AG08396 (cell line): Measurements from ENCODE around the gene BEST1.

Source experiments
- DNase-seq: peaks from one replicate; pipeline ENCODE4 v3.0.0; 2012; ENCODE audit warnings: low spot score, mixed read lengths

BEST1 gene

DNA sequence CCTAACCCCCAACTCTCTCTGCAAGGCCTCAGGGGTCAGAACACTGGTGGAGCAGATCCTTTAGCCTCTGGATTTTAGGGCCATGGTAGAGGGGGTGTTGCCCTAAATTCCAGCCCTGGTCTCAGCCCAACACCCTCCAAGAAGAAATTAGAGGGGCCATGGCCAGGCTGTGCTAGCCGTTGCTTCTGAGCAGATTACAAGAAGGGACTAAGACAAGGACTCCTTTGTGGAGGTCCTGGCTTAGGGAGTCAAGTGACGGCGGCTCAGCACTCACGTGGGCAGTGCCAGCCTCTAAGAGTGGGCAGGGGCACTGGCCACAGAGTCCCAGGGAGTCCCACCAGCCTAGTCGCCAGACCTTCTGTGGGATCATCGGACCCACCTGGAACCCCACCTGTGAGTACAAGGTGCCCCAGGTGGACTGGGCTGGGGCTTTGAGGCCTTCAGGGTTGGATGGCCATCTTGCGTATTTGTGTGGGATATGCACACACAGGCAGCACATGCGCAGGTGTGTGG, at the start of gene BEST1:
Gene BEST1 (plus strand): TSS at position 317 of the 513 bp plus-strand sequence. CDS start 1,456 bp downstream, outside the sequence.
- DNase-seq = no peak

DNA sequence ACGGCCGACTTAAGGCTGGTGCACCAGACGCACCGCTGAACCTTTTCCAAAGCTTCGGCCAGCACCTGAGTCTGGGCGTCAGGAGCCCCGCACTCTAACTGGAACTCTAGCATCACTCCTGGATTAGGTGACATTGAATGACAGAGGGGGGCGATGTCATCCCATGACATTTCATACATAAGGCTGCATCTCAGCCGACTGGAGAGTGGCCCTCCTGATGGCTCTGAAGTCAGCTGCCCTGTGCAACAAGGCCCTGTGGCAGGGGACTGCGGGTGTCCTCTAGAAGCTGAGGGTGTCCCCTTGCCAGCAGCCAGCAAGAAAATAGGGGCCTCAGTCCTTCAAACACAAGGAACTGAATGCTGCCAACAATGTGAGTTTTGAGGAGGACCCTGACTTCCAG, 48.8 kb upstream of the BEST1 start:
- no peak for DNase-seq

GRCh38 chr11:61902313-61902712, 47.8 kb upstream of the BEST1 start:
- DNase-seq = no peak

GRCh38 chr11:61903845-61904244, 46.3 kb upstream of the BEST1 start:
- no peak for DNase-seq

DNA sequence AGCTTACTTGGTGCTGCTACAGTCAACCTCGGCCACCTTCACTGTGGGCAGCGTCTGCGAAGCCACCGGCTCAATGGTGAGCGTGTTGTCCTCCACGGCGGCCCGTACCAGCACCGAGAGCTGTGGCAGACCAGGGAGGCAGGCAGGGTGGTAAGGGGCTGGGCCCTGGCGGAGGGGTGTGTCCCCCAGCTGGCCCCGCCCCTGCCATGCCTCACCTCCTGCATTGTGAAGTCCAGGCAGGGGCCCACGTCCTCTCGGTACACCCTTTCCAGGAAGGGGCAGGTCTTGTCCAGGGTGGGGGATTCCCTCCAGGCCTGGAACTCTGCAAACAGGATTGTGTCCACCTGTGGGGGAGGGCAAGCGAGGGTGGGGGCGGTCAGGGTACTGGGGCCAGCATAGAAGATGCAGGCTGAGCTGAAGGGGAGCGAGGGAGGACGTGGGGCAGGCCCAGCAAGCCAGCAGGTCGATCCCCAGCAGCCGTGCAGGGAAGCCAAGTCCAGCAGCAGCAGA, 45.6 kb upstream of the BEST1 start:
- no peak for DNase-seq

DNA sequence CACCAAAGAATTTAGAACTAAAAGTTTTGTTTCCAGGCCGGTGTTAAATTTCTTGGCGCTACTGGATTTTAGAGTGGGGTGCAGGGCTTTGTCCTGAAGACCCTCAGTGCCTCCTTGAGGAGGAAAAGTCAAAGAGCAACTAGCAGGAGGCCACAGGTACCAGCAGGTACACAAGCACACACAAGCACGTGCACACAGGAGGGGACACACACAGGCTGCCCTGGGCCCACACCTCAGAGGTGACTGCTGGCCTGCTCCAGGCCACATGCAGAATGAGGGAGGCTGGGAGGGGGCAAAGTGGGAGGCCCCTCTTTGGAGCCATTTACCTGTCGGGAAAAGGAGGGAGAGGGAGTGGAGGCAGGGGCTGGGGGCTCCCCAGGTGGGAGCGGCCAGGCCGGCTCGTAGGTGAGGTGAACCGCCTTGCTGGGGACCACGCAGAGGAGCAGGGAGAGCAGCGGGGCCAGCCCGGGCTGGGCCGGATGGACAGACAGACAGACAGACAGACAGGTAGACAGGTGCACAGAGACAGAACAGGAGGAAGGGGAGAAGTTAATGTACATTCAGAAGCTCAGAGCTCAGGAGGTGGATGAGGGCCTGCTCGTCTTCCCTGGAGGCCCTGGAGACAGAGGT, 45.0 kb upstream of the BEST1 start:
- DNase-seq = no peak

DNA sequence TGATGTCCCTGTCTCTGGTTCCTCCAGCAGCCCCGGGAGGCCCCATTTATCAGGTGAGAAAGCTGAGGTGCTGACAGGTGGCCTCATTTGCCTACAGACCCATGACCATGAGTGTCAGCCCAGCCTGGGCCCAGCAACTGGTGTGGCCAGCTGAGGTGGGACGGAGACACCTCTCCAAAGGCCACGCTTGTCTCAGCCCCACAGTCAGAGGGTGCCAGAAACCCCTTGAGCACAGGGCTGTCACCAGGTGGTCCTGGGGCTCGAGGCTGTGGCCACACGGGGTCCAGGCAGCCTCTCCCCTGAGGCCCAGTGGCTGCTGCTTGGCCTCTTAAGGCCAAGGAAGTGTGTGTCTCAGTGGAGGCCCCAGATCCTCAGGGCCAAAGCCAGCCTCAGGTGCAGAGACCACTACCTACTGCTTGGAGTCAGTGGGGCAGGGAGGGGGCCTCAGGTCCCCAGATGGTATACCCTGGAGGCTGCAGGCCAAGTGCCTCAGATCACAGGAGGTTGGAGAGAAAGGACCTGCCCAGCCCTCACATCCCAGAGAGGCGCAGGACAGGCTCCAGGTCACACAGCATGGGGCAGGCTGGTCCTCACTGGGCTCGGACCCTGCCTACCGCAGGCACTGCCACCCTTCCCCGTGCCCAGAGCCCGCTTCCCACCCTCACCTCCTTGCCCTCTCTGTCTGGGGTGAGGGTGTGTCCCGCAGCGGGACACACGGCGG, 44.2 kb upstream of the BEST1 start:
- DNase-seq = no peak

- DNase-seq = no peak
These were observed 43.6 kb upstream of the BEST1 start for GRCh38 chr11:61906522-61906909.

DNA sequence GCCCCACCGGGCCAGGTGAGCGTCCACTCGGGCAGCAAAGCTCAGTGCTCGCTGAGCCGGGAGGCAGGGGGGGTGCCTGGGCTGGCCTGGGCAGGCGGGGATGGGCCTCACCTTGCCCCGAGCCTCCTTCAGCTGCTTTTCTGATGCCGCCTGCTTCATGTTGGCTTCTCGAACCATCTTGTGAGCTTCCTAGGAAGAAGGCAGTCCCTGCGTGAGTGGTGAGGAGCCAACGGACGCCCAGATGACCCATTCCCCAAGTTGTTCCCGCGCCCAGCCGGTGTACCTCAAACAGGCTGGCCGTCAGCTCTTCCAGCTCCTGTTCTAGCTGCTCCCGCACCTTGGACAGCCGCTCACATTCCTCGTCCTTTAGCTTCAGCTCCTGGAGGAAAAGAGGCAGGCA, 42.9 kb upstream of the BEST1 start:
- DNase-seq = no peak

DNA sequence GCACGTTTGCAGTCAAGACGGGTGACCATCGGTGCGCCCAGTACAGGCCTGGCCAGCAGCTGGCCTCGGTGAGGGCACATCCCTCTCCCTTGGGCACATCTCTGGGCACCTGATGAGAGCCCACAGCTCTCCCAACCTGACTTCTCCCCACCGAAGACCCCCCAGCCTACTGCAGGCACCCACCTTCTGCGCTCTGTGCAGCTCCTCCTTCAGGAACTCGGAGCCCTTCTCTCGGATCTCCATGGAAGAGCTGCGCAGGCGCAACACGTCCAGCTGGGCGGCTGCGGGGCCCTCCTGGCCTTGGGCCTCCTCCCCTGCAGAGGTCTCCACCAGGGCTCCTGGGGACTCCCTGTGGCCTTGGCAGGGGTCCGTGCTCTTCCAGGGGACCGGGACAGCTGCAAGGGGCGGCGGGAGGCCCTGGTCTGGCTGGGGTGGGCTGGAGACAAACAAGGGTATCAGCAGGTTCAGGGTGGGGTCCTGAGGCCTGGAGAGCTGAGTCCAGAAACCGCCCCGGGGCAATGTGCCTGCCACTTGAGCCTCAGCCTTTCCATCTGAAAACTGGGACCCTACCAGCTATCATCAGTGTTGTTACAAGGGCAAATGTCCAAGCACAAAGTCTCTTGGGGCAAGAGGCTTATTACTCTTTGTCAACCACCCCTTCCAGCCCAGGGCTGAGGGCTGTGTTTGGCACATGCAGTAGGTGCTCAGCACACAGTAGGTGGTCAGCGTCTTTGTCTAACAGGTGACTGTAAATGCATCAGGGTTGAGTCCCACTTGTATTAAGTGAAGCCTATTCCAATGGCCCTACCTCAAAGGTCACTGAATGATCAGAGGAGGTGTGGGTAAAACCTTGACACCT, 42.1 kb upstream of the BEST1 start:
- DNase-seq = no peak

DNA sequence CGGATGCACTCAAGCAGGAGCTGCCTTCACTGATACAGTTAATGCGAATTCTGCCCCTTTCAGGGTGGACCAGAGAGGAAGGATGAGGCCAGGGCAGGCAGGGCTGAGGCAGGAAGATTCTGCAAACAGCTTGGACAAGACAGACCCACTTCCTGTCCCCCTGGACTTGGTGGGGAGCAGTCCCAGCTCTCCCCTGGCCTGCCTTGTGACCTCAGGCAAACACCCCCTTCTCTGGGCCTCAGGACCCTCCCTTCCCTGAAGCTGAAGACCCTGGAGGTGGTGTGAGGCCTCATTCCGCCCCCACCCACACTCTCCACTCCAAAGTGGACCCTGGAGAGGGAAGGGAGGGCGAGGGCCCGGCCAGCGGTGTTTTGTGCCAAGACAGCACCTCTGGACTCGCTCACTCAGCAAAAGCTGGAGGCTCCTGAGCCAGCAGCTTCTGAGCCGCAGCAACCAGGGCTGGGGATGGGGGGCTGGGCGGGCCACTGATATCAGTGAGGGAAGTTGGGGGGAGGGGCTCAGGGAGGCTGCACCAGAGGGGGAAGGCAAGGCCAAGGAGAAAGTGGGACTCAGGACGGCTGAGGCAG, 41.3 kb upstream of the BEST1 start:
- DNase-seq = no peak

GRCh38 chr11:61910187-61911127, 39.7 kb upstream of the BEST1 start:
- DNase-seq = no peak

- no peak for DNase-seq
These were observed 38.9 kb upstream of the BEST1 start for GRCh38 chr11:61911128-61911700.

- no peak for DNase-seq
These were observed 38.2 kb upstream of the BEST1 start for GRCh38 chr11:61911701-61912529.

GRCh38 chr11:61912530-61912898, 37.6 kb upstream of the BEST1 start:
- DNase-seq = no peak

DNA sequence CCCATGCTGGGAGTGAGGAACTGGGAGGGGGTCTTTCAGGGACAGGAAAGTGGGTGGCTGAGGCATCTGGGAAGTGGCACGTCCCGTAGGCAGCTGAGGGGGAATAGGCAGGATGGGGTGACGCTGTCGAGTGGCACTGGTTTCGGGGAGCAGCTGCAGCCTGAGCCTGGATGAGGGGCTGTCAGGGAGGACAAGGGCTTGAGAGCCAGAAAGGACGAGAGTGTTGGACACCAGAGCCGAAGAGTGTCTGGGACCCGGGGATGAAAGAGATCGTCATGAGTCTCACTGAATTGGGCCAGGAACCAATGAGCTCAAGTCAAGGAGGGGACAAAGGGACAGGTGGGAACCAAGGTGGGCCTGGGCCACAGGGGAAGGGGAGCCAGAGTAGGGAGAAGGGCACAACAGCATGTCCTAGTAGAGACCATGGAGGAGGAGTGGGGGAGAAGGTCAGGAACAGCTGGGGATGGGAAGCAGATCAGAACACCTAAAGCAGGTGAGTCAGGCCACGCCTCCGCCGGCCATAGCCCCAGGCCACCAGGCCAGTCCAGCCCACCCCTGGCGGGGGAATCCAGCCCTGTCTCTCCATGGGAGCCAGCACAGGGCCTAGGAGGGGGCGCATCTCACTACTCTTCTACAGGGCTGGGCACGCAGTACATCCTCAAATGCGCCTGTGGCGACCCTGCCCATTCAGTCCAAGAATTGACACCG, 37.0 kb upstream of the BEST1 start:
- no peak for DNase-seq

DNA sequence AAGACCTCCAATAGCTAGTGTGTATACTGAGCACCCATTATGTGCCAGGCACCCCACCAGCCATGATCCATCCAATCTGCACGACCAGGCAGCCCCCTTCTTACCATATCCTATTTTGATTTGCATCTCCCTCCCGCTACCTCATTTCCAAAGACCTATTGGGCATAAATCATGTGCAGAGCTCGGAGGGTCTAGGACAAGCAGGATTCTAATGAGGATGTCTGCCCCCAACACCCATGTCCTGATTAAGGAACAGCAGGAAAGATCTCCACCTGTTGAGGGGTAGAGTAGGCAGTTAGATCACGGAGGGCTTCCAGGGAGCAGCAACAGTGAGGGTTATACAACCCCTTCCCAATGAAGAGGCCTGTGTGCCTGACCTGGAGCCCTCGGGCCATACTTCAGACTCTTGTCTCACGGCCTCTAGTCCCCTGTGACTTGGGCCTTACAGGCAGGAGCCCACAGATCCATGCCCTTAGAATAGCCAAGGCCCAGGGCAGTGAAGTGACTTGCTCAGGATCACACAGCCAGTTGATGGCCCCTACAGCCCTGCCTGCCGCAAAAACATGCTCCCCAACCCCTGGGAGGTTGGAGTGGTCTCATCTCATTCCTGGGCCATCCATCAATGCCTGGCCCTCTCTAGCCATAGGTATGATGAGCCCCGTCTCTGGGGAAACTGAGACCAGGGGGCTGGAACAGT, 36.3 kb upstream of the BEST1 start:
- DNase-seq = no peak

DNA sequence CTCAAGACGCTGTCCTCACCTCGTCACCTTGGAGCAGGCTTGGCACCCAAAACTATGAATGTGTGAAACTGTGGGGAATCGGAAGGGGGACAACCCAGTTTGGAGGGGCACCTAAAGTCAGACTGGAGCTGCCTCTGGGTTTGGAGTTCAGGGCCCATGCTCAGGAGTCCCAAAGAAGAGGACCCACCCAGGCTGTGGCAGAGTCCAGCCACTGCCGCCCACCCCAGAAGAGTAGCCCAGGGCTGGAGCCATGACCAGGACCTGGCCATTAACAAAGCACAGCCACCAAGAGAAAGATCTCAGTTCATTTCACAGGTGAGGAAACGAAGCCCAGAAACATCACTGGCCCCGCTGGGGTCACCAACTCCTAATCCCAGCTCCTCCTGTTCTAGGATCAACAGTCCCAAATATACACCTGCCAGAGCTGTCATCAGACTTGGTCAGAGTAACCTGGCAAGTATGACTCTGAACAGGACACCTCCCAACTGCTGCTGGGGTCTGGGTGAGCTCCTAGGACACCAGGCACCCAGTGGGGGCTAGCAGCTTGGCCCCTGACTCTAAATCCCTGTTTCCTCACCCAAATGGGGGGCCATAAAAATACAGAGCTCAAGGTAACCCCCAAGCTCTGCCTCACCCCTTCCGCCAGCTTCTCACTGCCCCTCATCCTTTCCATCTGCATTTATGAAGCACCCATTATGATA, 35.5 kb upstream of the BEST1 start:
- no peak for DNase-seq
